H1 (cell line): ENCODE measurements around the gene PIEZO1.

Experiments
- ATF2 ChIP-seq: IDR thresholded peaks from 2 replicates; pipeline ENCODE4 v1.6.1; 2012; ENCODE audit warnings: low read length, inconsistent platforms
- BRCA1 ChIP-seq: IDR thresholded peaks from 2 replicates; pipeline ENCODE4 v1.6.1; 2012; ENCODE audit warnings: low read depth, low read length, improper control_type of control experiment
- CTCF ChIP-seq, 3 experiments: IDR thresholded peaks; 1 replicate in 2 of 3; 2 replicates in 1 of 3; pipeline versions ENCODE4 v1.5.1 to v1.6.1; 2011; ENCODE audit warnings: low read length in 3 of 3, mild to moderate bottlenecking in 3 of 3, inconsistent platforms in 2 of 3, low read depth in 1 of 3, moderate library complexity in 1 of 3; ENCODE audit not compliant: insufficient read depth in 1 of 3; ENCODE audit errors: control extremely low read depth in 1 of 3
- EP300 ChIP-seq, 2 experiments: IDR thresholded peaks; 1 replicate in 1 of 2; 2 replicates in 1 of 2; pipeline ENCODE4 v1.6.1; 2011 to 2012; ENCODE audit warnings: low read depth in 2 of 2, low read length in 2 of 2, mild to moderate bottlenecking in 2 of 2, borderline replicate concordance in 1 of 2, inconsistent platforms in 1 of 2, moderate library complexity in 1 of 2
- EZH2 ChIP-seq: fragments of 200-600 bp; sonication (generic); IDR thresholded peaks from 2 replicates; pipeline ENCODE4 v1.7.1; 2012; ENCODE audit warnings: low read depth, mild to moderate bottlenecking, moderate library complexity, low read length, inconsistent platforms; ENCODE audit not compliant: severe bottlenecking
- SP4 ChIP-seq: IDR thresholded peaks from 2 replicates; pipeline ENCODE4 v1.6.1; 2012; ENCODE audit warnings: low read length, inconsistent platforms
- SUZ12 ChIP-seq: fragments of 200-600 bp; sonication (generic); IDR thresholded peaks from 2 replicates; pipeline ENCODE4 v1.6.1; 2012; ENCODE audit warnings: mild to moderate bottlenecking, inconsistent platforms, low read length, moderate library complexity, mixed read lengths

- TF ChIP-seq SP4 = no peak
- TF ChIP-seq CTCF (IDR thresholded peaks at IDR 0.05; ENCODE audit: control extremely low read depth in 1 of 3, insufficient read depth in 1 of 3, low read depth in 1 of 3, low read length in 3 of 3) = no peak
- no peak for TF ChIP-seq ATF2
- no peak for TF ChIP-seq EZH2
- TF ChIP-seq SUZ12 = no peak
- TF ChIP-seq BRCA1 = no peak
- TF ChIP-seq EP300 (IDR thresholded peaks at IDR 0.05; ENCODE audit: borderline replicate concordance in 1 of 2, low read depth in 2 of 2, low read length in 2 of 2) = no peak
Observed at GRCh38 chr16:88710556-88710955, 74.5 kb downstream of the PIEZO1 start.
